ENCODE measurements around the gene DAB2IP. TPM values are rescaled to one million over a fixed set of nuclear protein-coding genes. Genes with fewer than 3 reads are reported as not detected.

DAB2IP gene
- total RNA-seq, 1 experiment from 2014 or later = 18.7 TPM

DNA sequence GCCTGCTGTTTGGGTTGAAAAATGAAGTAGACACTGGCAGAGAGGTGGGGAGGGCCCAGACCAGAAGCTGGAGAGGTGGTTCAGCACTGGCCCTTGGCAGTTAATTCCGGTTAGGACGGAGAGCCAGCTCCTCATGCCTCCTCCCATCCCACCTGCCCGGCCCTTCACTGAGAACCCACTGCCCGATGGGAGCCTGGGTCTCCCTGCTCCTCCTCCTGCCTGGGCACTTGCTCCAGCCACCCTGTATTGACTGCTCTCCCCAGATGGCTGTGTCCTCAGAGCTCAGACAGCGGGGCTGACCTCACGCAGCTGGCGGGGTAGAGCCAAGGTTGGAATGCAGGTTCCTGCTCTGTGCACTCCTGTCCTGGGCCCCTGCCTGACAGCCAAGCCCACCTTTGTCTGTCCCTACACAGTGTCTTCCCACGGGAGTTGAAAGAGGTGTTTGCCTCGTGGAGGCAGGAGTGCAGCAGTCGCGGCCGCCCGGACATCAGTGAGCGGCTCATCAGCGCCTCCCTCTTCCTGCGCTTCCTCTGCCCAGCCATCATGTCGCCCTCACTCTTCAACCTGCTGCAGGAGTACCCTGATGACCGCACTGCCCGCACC lies 114.7 kb downstream of the DAB2IP start:
- Histone ChIP-seq H3K4me1 (no peaks in the 10 kb centered on the region), H3K9me3 (replicated peaks) (no peaks in the 10 kb centered on the region), H3K4me3 (no peak overlapping the region), H3K27ac (no peak overlapping the region), H3K36me3 (no peaks in the 10 kb centered on the region), H3K27me3 (no peaks in the 10 kb centered on the region)
- DNase-seq = no peak

DNA sequence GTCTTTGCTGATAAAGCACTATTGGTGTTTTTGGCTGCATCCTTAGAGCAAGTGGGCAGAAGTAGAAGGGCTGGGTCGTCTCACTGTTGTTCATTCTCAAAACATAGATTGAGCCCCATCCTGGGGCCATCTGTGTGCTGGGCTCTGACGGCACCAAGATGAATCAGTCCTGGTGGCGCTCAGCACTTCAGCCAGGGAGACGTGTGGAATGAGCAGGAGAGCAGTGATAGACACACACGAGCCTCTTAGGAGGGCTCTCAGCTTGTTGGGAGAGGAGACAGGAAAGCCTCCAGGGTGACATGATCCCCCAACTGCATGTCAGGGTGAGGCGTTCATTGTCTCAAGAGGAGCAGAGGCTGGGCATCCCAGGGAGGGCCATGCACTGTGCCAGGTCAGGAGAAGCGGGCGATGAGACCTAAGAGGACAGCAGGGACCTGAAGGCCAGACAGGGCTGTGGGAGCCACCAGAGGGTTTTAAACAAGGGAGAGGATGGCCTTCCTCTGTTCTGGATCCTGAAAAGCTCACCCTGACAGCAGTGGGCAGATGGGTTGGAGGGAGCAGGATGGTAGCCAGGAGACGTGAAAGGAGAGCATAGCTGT lies 115.8 kb downstream of the DAB2IP start:
- Histone ChIP-seq H3K4me3 (no peak overlapping the region), H3K36me3 (no peaks in the 10 kb centered on the region), H3K27ac (no peak overlapping the region), H3K27me3 (no peaks in the 10 kb centered on the region), H3K4me1 (no peaks in the 10 kb centered on the region), H3K9me3 (replicated peaks) (no peaks in the 10 kb centered on the region)
- no peak for DNase-seq

DNA sequence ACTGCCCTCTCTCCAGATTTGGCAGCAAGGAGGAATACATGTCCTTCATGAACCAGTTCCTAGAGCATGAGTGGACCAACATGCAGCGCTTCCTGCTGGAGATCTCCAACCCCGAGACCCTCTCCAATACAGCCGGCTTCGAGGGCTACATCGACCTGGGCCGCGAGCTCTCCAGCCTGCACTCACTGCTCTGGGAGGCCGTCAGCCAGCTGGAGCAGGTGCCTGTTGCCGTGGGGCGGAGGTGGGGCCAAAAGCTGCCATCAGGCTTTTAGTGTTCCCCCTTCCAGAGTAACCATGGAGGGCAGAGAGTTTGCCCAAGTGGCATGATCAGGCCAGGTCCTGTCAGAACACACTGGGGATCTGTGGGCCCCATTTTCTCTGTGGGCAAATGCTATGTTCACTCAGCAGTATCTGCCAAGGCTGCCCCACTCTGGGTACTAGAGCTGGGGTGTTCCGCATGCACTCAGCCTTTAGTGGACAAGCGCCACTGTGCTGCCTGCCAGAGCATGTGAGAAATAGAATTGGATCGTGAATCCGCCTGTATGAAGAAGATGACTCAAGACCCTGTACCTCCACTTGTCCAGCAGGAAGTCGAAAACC lies 117.1 kb downstream of the DAB2IP start:
- Histone ChIP-seq H3K4me3 (no peak overlapping the region), H3K27ac (no peak overlapping the region), H3K27me3 (no peaks in the 10 kb centered on the region), H3K9me3 (replicated peaks) (no peaks in the 10 kb centered on the region), H3K36me3 (no peaks in the 10 kb centered on the region), H3K4me1 (no peaks in the 10 kb centered on the region)
- no peak for DNase-seq

DNA sequence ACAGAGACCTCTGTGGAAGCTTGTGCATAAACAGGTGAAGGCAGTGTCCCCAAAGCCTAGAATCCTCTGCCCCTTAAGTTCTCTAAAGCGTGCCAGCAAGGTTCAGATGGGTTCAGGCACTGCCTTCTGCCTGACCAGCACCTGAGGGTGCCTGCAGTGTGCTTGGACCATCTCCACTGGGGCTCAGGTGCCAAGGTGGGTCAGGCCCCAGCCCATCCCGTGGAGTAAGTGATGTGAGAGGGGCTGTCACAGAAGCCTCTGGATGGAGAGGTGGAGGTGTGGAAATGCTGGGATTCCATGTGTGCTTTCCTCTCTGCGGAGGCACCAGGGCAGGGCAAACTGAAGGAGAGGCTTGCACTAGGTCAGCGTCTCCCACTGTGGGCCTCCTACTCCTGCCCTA lies 118.5 kb downstream of the DAB2IP start:
- Histone ChIP-seq H3K36me3 (no peaks in the 10 kb centered on the region), H3K9me3 (replicated peaks) (no peaks in the 10 kb centered on the region), H3K27me3 (no peaks in the 10 kb centered on the region), H3K27ac (no peak overlapping the region), H3K4me1 (no peaks in the 10 kb centered on the region), H3K4me3 (no peak overlapping the region)
- DNase-seq = no peak

DNA sequence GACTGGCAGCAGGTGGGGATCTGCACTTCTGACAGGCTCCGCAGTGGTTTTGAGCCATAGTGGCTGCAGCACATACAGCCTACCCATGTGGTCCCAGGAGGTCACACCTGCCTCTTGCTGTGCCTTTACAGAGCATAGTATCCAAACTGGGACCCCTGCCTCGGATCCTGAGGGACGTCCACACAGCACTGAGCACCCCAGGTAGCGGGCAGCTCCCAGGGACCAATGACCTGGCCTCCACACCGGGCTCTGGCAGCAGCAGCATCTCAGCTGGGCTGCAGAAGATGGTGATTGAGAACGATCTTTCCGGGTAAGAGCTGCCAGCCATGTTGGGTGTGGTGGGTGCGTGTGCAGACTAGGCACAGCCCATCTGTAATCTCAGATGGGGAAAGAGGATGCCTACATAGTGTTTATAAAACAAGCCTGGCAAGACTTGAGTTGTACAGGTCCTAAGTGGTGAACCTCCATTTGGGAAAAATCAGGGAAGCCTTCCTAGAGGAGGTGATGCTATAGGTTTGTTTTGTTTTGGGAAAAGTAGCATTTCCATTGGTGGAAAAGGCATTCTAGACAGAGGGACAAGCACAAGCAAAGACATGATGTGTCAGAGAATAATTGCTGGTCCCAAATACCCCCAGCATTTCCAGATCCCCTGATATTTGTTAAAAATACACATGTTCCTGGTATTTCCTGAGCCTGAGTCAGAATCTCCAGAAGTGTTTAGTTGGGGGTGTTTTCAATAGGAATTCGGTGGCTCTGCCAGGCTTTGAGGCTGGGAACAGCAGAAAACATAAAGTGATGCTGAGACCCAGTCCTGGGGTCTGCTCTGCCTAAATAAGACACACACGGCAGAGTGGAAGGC lies 119.2 kb downstream of the DAB2IP start:
- H3K9me3 ChIP-seq (replicated peaks) = no peaks in the 10 kb centered on the region
- H3K36me3 ChIP-seq = no peaks in the 10 kb centered on the region
- H3K4me1 ChIP-seq = no peaks in the 10 kb centered on the region
- no peak overlapping the region for H3K27ac ChIP-seq
- H3K27me3 ChIP-seq = no peaks in the 10 kb centered on the region
- no peak overlapping the region for H3K4me3 ChIP-seq
- DNase-seq = no peak

DNA sequence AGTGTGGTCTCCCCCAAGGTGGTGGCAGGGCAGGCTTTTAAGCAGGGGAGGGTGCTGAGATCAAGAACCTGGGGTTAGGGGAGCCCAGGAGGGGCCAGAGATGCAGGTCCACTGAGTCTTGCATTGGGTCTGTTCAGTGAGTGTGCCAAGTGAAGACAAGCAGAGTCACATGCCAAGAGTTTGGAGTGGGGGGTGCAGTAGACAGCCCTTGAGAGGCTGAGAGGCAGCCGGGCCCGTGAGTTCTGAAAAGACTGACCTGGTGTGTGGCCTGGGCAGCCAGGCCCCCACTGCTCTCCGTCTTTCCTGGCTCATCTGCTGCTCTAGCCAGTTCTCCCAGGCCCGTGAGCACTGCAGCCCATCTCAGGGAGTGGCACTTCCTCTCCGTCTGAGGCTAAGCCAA lies 120.0 kb downstream of the DAB2IP start:
- Histone ChIP-seq H3K4me3 (no peak overlapping the region), H3K27ac (no peak overlapping the region), H3K9me3 (replicated peaks) (no peaks in the 10 kb centered on the region), H3K36me3 (no peaks in the 10 kb centered on the region), H3K4me1 (no peaks in the 10 kb centered on the region), H3K27me3 (no peaks in the 10 kb centered on the region)
- DNase-seq = no peak

DNA sequence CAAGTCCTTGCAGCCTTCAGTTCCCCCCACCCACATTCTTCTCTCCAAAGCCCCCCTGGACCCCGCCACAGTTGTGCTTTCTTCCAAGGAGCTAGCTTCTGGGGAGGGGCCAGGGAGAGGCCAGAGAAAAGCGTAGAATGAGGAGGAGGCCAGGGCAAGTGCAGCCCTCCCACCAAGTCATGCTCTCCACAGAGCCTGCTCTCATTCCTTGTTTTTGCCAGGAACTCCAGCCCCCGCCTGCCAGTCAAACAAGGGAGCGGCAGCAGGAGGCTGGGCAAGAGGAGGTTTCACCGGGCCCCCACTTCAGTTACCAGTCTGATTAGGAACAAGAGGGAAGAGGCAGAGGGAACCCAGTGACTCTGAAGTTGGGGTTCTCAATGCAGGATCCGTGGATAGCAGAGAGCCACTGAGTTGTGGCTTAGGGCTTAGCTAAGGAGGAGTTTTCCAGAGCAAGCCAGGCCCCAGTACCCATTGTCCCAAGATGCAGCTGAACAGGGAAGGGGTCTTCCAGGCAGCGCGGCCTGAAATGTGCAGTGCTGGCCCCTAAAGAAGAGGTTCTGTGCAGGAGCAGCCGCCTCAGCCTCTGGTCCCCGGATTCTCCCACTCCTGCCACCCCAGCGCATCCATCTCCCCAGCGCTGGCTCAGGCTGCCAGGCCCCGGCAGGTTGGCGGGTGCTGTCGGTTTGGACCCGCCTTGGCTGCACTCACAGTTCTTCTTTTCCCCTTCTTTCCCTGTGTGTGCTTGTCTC lies 120.6 kb downstream of the DAB2IP start:
- DNase-seq = no peak
- H3K36me3 ChIP-seq = no peaks in the 10 kb centered on the region

DNA sequence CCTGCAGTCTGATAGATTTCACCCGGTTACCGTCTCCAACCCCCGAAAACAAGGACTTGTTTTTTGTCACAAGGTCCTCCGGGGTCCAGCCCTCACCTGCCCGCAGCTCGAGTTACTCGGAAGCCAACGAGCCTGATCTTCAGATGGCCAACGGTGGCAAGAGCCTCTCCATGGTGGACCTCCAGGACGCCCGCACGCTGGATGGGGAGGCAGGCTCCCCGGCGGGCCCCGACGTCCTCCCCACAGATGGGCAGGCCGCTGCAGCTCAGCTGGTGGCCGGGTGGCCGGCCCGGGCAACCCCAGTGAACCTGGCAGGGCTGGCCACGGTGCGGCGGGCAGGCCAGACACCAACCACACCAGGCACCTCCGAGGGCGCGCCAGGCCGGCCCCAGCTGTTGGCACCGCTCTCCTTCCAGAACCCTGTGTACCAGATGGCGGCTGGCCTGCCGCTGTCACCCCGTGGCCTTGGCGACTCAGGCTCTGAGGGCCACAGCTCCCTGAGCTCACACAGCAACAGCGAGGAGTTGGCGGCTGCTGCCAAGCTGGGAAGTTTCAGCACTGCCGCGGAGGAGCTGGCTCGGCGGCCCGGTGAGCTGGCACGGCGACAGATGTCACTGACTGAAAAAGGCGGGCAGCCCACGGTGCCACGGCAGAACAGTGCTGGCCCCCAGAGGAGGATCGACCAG lies 121.3 kb downstream of the DAB2IP start:
- Histone ChIP-seq H3K9me3 (replicated peaks) (no peaks in the 10 kb centered on the region), H3K4me1 (no peaks in the 10 kb centered on the region), H3K4me3 (no peak overlapping the region), H3K27me3 (no peaks in the 10 kb centered on the region), H3K27ac (no peak overlapping the region), H3K36me3 (no peaks in the 10 kb centered on the region; the same call in 1 of the 2 replicates)
- DNase-seq = no peak

More for the DNA sequence above, 120.6 kb downstream of the DAB2IP start:
- no peak overlapping the region for H3K27ac ChIP-seq
- no peak overlapping the region for H3K4me3 ChIP-seq
- no peaks in the 10 kb centered on the region for H3K27me3 ChIP-seq
- H3K9me3 ChIP-seq (replicated peaks) = no peaks in the 10 kb centered on the region
- H3K4me1 ChIP-seq = no peaks in the 10 kb centered on the region

DNA sequence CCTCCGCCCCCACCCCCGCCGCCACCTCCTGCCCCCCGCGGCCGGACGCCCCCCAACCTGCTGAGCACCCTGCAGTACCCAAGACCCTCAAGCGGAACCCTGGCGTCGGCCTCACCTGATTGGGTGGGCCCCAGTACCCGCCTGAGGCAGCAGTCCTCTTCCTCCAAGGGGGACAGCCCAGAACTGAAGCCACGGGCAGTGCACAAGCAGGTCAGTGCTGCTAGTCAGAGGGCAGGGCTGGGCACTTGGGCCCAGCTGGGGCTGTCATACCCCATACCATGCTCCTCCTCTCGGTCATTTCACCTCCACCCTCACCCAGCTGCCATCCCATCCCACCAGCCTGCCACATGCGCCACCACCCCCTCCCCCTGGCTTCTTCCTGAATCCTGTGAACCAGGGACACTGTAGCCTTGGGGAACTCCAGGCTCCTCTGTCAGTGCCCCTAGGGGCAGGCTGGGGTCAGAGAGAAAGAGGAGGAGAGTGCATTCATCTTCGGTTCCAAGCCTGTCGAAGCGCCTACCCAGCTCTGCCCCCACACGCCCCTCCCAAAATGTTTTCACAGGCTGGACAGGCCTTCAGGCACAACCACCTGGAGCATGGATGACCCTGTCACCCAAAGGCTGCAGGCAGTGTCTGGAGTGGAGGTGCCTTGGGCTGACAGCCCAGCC lies 122.0 kb downstream of the DAB2IP start:
- no peaks in the 10 kb centered on the region; the same call in 1 of the 2 replicates for H3K36me3 ChIP-seq
- no peaks in the 10 kb centered on the region for H3K9me3 ChIP-seq (replicated peaks)
- no peaks in the 10 kb centered on the region for H3K27me3 ChIP-seq
- DNase-seq = no peak
- H3K4me3 ChIP-seq = no peak overlapping the region
- H3K4me1 ChIP-seq = no peaks in the 10 kb centered on the region
- H3K27ac ChIP-seq = no peak overlapping the region

DNA sequence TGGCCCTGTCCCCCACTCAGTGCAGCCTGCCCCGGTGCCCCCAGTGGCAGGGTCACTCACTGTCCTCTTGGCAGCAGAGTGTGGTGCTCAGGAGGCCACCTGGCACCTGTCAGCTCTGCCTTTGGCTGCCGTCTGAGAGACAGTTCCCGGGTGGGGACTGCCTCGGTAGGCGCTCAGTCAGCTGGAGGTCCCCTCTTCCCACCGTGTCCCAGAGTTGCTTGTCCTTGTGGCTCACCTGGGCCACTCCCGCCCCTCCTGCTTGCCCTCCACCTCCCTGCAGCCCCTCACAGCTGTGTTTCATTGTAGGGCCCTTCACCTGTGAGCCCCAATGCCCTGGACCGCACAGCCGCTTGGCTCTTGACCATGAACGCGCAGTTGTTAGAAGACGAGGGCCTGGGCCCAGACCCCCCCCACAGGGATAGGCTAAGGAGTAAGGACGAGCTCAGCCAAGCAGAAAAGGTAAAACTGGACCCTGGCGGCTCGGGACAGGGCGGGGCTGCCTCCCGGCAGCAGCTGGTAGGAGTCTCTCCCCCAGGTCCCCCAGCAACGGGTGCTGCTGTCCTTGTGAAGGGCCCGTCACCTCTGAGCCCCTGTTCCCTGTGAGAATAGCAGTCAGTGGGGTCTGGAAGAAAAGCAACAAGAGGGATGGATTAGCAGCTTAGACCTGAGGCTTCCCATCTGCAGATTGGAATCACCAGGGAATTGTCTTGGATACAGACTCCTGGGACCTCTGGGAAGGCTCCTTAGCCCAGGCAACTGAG lies 122.7 kb downstream of the DAB2IP start:
- Histone ChIP-seq H3K27me3 (no peaks in the 10 kb centered on the region), H3K36me3 (no peaks in the 10 kb centered on the region; the same call in 1 of the 2 replicates), H3K4me1 (no peaks in the 10 kb centered on the region), H3K27ac (no peak overlapping the region), H3K4me3 (no peak overlapping the region), H3K9me3 (replicated peaks) (no peaks in the 10 kb centered on the region)
- no peak for DNase-seq

DNA sequence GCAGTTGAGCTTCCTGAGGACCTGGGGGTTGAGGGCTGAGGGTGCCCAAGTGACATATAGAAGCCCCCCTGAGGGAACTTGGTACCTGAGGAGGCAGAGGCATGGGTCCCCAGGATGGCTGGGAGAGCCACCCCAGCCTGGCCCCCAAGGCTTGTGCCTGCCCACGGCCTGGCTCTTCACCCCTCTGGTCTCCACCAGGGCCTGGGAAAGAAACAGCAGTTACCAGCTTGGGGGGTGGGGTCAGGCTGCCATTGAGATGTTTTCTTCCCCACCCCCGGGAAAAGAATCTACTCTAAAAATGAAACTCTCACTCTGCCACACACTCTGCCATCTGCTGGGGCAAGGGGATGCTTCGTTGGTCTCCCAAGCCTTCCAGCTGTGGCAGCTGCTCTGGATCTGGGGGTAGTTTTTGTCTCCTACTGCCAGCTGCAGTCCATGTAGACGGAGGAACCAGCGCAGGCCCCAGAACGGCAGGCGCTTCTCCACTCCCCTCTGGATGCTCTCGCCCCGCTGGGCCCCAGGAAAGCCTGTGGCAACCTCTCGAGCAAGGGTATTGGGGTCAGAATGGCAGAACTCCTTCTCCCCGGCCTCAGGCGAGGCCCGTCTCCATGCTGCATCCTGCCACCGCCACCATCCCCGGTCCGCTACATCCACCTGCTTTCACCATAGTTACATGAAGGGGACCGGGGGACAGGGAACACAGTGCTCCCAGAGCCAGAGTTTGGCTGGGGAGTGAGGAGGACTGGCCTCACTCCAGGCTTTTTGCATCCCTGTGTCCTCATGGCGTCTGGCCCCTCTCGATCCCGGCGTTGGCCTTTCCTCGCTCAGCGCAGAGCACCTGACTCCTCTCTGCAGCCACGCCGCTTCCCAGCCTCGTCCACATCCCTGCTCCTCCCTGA lies 123.5 kb downstream of the DAB2IP start:
- H3K27ac ChIP-seq = no peak overlapping the region
- no peaks in the 10 kb centered on the region for H3K27me3 ChIP-seq
- no peak overlapping the region for H3K4me3 ChIP-seq
- DNase-seq = no peak
- H3K36me3 ChIP-seq = no peaks in the 10 kb centered on the region; the same call in 1 of the 2 replicates
- H3K4me1 ChIP-seq = no peaks in the 10 kb centered on the region
- H3K9me3 ChIP-seq (replicated peaks) = no peaks in the 10 kb centered on the region

DNA sequence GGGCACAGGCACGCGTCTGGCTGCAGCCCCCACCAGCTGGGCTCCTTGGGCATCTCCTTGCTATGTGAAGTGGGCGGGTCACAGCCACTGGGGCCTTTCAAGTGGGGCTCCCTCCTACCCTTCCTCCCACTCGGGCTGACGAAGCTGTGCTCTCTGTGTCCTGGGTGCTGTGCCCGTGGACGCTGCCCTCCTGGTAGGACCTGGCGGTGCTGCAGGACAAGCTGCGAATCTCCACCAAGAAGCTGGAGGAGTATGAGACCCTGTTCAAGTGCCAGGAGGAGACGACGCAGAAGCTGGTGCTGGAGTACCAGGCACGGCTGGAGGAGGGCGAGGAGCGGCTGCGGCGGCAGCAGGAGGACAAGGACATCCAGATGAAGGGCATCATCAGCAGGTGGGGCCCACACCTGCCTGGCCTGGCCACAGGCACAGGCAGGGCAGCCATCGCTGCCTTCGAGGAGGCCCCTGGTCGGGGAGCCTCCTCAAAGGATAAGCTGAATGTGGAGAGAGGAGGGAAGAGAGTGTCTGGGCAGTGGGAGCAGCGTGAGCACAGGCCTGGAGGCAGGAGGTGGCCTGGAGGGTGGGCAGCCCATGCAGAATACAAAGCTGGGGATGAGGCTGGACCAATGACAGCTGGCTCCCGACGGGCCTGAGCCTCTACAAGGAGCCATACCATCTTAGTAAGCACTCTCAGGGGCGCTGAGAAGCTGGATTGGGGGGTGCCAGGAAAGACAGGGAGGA lies 124.7 kb downstream of the DAB2IP start:
- no peak overlapping the region for H3K27ac ChIP-seq
- H3K9me3 ChIP-seq (replicated peaks) = no peaks in the 10 kb centered on the region
- H3K4me3 ChIP-seq = no peak overlapping the region
- peaks cover 2% of the 10 kb centered on the region; the same call in 1 of the 2 replicates for H3K36me3 ChIP-seq
- DNase-seq = no peak
- no peaks in the 10 kb centered on the region for H3K4me1 ChIP-seq
- no peaks in the 10 kb centered on the region for H3K27me3 ChIP-seq

All from SJCRH30 (cell line).